Loucy (cell line): ENCODE data around the gene GABRQ.

ENCODE experiments used
- EZH2phosphoT487 ChIP-seq: fragments of 200-600 bp; IDR thresholded peaks from 2 replicates; pipeline ENCODE4 v1.6.1; 2018; ENCODE audit warnings: antibody characterized with exemption, mild to moderate bottlenecking, moderate library complexity, borderline replicate concordance
- TF ChIP-seq, protein P1 (sequence below): fragments of 200-600 bp; sonication (generic); conservative IDR thresholded peaks from 2 replicates; pipeline ENCODE4 v1.5.1; 2014; ENCODE audit warnings: mild to moderate bottlenecking, antibody characterized with exemption, low read length

DNA sequence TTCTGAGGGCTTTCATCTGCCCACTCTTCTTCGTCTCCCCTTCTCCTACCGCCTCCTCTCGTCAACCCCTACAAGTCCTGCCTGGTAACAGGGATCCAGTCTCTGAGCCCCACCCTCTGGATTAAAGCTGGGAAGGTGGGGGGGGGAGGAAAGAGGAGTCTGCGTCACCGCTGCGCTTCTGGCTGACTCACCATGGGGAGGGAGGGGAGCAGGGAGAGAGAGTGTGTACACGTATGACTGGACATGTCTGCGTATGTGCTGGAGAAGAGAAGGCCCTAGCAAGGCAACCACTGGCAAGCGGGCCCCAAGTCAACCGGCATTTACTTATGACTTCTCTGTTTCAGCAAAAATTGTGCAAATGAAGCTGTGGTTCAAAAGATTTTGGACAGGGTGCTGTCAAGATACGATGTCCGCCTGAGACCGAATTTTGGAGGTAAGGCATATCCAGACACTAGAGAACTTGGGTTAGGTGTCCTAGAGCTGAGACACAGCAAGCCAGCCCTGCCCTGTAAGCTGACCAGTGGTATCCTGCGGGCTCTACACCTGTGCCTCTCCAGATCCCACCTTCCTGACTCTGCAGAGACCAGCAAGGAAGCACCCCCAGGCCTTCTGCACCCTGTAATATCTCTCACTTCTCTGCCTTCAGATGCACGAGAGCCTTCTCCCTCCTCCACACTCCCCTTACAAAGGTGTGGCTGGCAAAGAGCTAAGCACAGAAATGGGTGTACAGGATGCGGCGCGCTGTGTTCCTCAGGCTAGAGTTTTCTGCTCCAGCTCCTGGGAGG is 2.5 kb downstream of the GABRQ start:
- TF ChIP-seq, protein P1, sequence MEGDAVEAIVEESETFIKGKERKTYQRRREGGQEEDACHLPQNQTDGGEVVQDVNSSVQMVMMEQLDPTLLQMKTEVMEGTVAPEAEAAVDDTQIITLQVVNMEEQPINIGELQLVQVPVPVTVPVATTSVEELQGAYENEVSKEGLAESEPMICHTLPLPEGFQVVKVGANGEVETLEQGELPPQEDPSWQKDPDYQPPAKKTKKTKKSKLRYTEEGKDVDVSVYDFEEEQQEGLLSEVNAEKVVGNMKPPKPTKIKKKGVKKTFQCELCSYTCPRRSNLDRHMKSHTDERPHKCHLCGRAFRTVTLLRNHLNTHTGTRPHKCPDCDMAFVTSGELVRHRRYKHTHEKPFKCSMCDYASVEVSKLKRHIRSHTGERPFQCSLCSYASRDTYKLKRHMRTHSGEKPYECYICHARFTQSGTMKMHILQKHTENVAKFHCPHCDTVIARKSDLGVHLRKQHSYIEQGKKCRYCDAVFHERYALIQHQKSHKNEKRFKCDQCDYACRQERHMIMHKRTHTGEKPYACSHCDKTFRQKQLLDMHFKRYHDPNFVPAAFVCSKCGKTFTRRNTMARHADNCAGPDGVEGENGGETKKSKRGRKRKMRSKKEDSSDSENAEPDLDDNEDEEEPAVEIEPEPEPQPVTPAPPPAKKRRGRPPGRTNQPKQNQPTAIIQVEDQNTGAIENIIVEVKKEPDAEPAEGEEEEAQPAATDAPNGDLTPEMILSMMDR: no peak
- no peak for TF ChIP-seq EZH2phosphoT487
